IMR-90 (cell line): ENCODE measurements around the gene PIP5K1B. TPM values are rescaled to one million over a fixed set of nuclear protein-coding genes. Genes with fewer than 3 reads are reported as not detected.

ENCODE experiments used
- ATAC-seq: fragments of 200-7000 bp; cut with Tn5 transposase; 2 replicates; pipeline ENCODE4 v1.9.1; 2020; ENCODE audit warnings: low read depth, mild to moderate bottlenecking, moderate library complexity
- BruUV-seq: library from RNA; stranded (reverse); fragments of 400-500 nt; replicated peaks from 2 replicates; lab custom pipeline; 2021; lab: Mats Ljungman, UMichigan
- CTCF ChIA-PET: fragments of 300-600 bp; formaldehyde crosslinking; extraction: SDS; loops from one replicate; lab custom pipeline; 2021; ENCODE audit warnings: antibody characterized with exemption; lab: Yijun Ruan, JAX
- POLR2A ChIA-PET: fragments of 300-600 bp; sonication (Branson Sonifier 250); formaldehyde crosslinking; loops from one replicate; lab custom pipeline; 2022; ENCODE audit warnings: antibody characterized with exemption; ENCODE audit not compliant: unreplicated experiment; lab: Charles Lee
- DNase-seq: peaks from one replicate; pipeline ENCODE4 v3.0.0; 2013
- H2AFZ ChIP-seq: replicated peaks from 2 replicates; pipeline ENCODE3; 2013; ENCODE audit warnings: low read length, mild to moderate bottlenecking; ENCODE audit not compliant: poor library complexity
- H2AK5ac ChIP-seq: 2 replicates; pipeline ENCODE4 v1.6.1; 2013; ENCODE audit warnings: low read depth, low read length, inconsistent platforms
- H2AK9ac ChIP-seq: replicated peaks from 2 replicates; pipeline ENCODE3; 2013; ENCODE audit warnings: mild to moderate bottlenecking, low read depth, low read length, moderate library complexity; ENCODE audit not compliant: poor library complexity
- H2BK120ac ChIP-seq: 2 replicates; pipeline ENCODE4 v1.6.1; 2013; ENCODE audit warnings: low read depth, low read length, inconsistent platforms
- H2BK15ac ChIP-seq: 3 replicates; pipeline ENCODE4 v1.6.1; 2013; ENCODE audit warnings: low read depth, low read length, inconsistent platforms
- H2BK20ac ChIP-seq: 2 replicates; pipeline ENCODE4 v1.6.1; 2013; ENCODE audit warnings: low read depth, mild to moderate bottlenecking, inconsistent platforms, low read length, moderate library complexity
- H2BK5ac ChIP-seq: 2 replicates; pipeline ENCODE4 v1.6.1; 2013; ENCODE audit warnings: mild to moderate bottlenecking, low read depth, low read length, inconsistent platforms; ENCODE audit not compliant: poor library complexity, severe bottlenecking
- H3K14ac ChIP-seq: replicated peaks from 2 replicates; pipeline ENCODE4 v1.6.1; 2013; ENCODE audit warnings: low read depth, low read length, inconsistent platforms
- H3K18ac ChIP-seq: 2 replicates; pipeline ENCODE4 v1.6.1; 2013; ENCODE audit warnings: low read depth, low read length, control low read depth
- H3K23ac ChIP-seq: 2 replicates; pipeline ENCODE4 v1.6.1; 2013; ENCODE audit warnings: low read depth, low read length, inconsistent platforms
- H3K27ac ChIP-seq: 2 replicates; pipeline ENCODE4 v1.5.1; 2013; ENCODE audit warnings: mild to moderate bottlenecking, control low read depth, low read length; ENCODE audit not compliant: insufficient read depth
- H3K27me3 ChIP-seq: 2 replicates; pipeline ENCODE4 v1.6.1; 2013; ENCODE audit warnings: low read length; ENCODE audit not compliant: control insufficient read depth, insufficient read depth
- H3K36me3 ChIP-seq: 2 replicates; pipeline ENCODE4 v1.6.1; 2013; ENCODE audit warnings: low read length, mixed read lengths; ENCODE audit not compliant: control insufficient read depth, insufficient read depth
- H3K4ac ChIP-seq: 2 replicates; pipeline ENCODE4 v1.6.1; 2013; ENCODE audit warnings: low read depth, low read length, inconsistent platforms
- H3K4me1 ChIP-seq: 2 replicates; pipeline ENCODE4 v1.6.1; 2013; ENCODE audit warnings: low read length, mixed read lengths; ENCODE audit not compliant: control insufficient read depth, insufficient read depth
- H3K4me2 ChIP-seq: 2 replicates; pipeline ENCODE4 v1.6.1; 2013; ENCODE audit warnings: low read depth, mild to moderate bottlenecking, control low read depth, low read length, moderate library complexity
- H3K4me3 ChIP-seq: 2 replicates; pipeline ENCODE4 v1.5.1; 2013; ENCODE audit warnings: low read depth, mild to moderate bottlenecking, control low read depth, low read length, moderate library complexity; ENCODE audit not compliant: insufficient read depth
- H3K56ac ChIP-seq: 2 replicates; pipeline ENCODE4 v1.6.1; 2013; ENCODE audit warnings: low read length, inconsistent platforms; ENCODE audit not compliant: insufficient read depth; ENCODE audit errors: extremely low read depth
- H3K79me1 ChIP-seq, 2 experiments: 2 replicates each; pipeline ENCODE4 v1.6.1; 2013; ENCODE audit warnings: low read length in 2 of 2, inconsistent platforms in 1 of 2, low read depth in 1 of 2
- H3K9ac ChIP-seq: 2 replicates; pipeline ENCODE4 v1.6.1; 2013; ENCODE audit warnings: low read depth, low read length, control low read depth
- H3K9me1 ChIP-seq: 2 replicates; pipeline ENCODE4 v1.6.1; 2013; ENCODE audit warnings: low read length, inconsistent platforms; ENCODE audit not compliant: insufficient read depth
- H3K9me3 ChIP-seq: 2 replicates; pipeline ENCODE4 v1.6.1; 2013; ENCODE audit warnings: low read length; ENCODE audit not compliant: control insufficient read depth, insufficient read depth
- H4K20me1 ChIP-seq: 2 replicates; pipeline ENCODE4 v1.6.1; 2013; ENCODE audit warnings: low read length, inconsistent platforms; ENCODE audit not compliant: insufficient read depth
- H4K5ac ChIP-seq: 2 replicates; pipeline ENCODE4 v1.6.1; 2013; ENCODE audit warnings: mild to moderate bottlenecking, low read depth, low read length, control low read depth
- H4K8ac ChIP-seq, 2 experiments: 2 replicates each; pipeline ENCODE4 v1.6.1; 2013; ENCODE audit warnings: low read depth in 2 of 2, low read length in 2 of 2, control low read depth in 1 of 2, inconsistent platforms in 1 of 2
- H4K91ac ChIP-seq: 2 replicates; pipeline ENCODE4 v1.6.1; 2013; ENCODE audit warnings: low read depth, low read length, inconsistent platforms; ENCODE audit not compliant: insufficient read depth
- ELK1 ChIP-seq: fragments of 150-350 bp; IDR thresholded peaks from 2 replicates; pipeline ENCODE4 v1.6.1; 2016; ENCODE audit warnings: low read depth, mild to moderate bottlenecking, low read length, moderate library complexity, borderline replicate concordance
- MAZ ChIP-seq: IDR thresholded peaks from 2 replicates; pipeline ENCODE4 v1.6.1; 2012; ENCODE audit warnings: low read depth, mild to moderate bottlenecking, low read length, improper control_type of control experiment, moderate library complexity, borderline replicate concordance
- WGBS, 2 experiments: methylation state at CpG; one replicate each; pipeline versions ENCODE4 v1.1.5 to v1.1.7; 2013; ENCODE audit warnings: missing lambda C conversion rate in 2 of 2; ENCODE audit not compliant: insufficient read length in 1 of 2; ENCODE audit errors: extremely low coverage in 2 of 2; 5-methylcytosine and 5-hydroxymethylcytosine counted together
- dilution Hi-C: fragments of 300-500 bp; cut with HindIII; formaldehyde crosslinking; loops from one replicate; pipeline ENCODE4 v1.14.3; 2018; ENCODE audit warnings: low sequenced_read_pairs; ENCODE audit not compliant: unreplicated experiment
- in situ Hi-C: fragments of 300-500 bp; cut with MboI; formaldehyde crosslinking; loops from 3 replicates; pipeline ENCODE4 v1.14.3; 2019; ENCODE audit warnings: low sequenced_read_pairs, inconsistent platforms, mixed read lengths
- intact Hi-C: fragments of 100-400 bp; cut with micrococcal nuclease; formaldehyde crosslinking; loops from 2 replicates; pipeline ENCODE4 v1.10.0; 2022
- polyA plus RNA-seq, 3 experiments: library from polyadenylated mRNA; depleted of rRNA; stranded (reverse); fragments of >200 nt; gene quantifications; 2 replicates each; pipeline ENCODE4 v1.2.3, GENCODE V29; 2012; ENCODE audit warnings: low replicate concordance in 1 of 3
- total RNA-seq: library from RNA; depleted of rRNA; stranded (reverse); fragments of >200 nt; gene quantifications from 2 replicates; pipeline ENCODE4 v1.2.3, GENCODE V29; 2012

PIP5K1B gene
- total and polyA plus RNA-seq, 2 of the 4 experiments (the other 2 are of a cell fraction), result not detected

GRCh38 chr9:68817079-68817875 lies 112.2 kb downstream of the PIP5K1B start:
- Histone ChIP-seq H2AFZ (no peak overlapping the region), H2AK5ac (no peak overlapping the region), H2BK15ac (no peak overlapping the region), H3K4me2 (no peak overlapping the region), H3K4ac (no peak overlapping the region), H3K14ac (no peak overlapping the region), H2BK20ac (no peak overlapping the region), H2BK120ac (no peak overlapping the region), H3K23ac (no peak overlapping the region), H2BK5ac (no peak overlapping the region), H4K91ac (no peak overlapping the region), H4K20me1 (no peaks in the 10 kb centered on the region), H4K5ac (no peak overlapping the region), H3K18ac (no peak overlapping the region), H3K56ac (no peak overlapping the region), H3K36me3 (no peaks in the 10 kb centered on the region), H3K4me3 (no peak overlapping the region), H3K27me3 (no peaks in the 10 kb centered on the region), H3K9me1 (no peaks in the 10 kb centered on the region), H3K79me1 (no peaks in the 10 kb centered on the region), H3K9ac (no peak overlapping the region), H3K27ac (no peak overlapping the region), H3K9me3 (no peaks in the 10 kb centered on the region), H3K4me1 (no peaks in the 10 kb centered on the region), H2AK9ac (no peak overlapping the region), H4K8ac (no peak overlapping the region)
- intact Hi-C loops (no loop called here), in situ Hi-C loops (no loop called here), dilution Hi-C loops (no loop called here)
- ATAC-seq (no peak), DNase-seq (no peak)
- BruUV-seq, result no TSS peak
- CTCF ChIA-PET, result no interaction called here
- no peak for TF ChIP-seq ELK1
- no peak for TF ChIP-seq MAZ
- POLR2A ChIA-PET, result no interaction called here
- WGBS, 2 experiments, result 83% methylated on average over 1 of the region's 8 CpGs; no CpG with 5 or more reads in 1 of the 2 experiments
